Fibroblast of skin of left biceps (primary cell): ENCODE results near the gene TMPRSS9.
A peak's percentile ranks its signal among the peaks of the same experiment; 100 is the strongest.

Experiments used
- DNase-seq, 2 experiments: peaks; one replicate each; pipeline ENCODE4 v3.0.0-alpha.2; 2013; ENCODE audit warnings: low read depth in 2 of 2

TMPRSS9 gene

DNA sequence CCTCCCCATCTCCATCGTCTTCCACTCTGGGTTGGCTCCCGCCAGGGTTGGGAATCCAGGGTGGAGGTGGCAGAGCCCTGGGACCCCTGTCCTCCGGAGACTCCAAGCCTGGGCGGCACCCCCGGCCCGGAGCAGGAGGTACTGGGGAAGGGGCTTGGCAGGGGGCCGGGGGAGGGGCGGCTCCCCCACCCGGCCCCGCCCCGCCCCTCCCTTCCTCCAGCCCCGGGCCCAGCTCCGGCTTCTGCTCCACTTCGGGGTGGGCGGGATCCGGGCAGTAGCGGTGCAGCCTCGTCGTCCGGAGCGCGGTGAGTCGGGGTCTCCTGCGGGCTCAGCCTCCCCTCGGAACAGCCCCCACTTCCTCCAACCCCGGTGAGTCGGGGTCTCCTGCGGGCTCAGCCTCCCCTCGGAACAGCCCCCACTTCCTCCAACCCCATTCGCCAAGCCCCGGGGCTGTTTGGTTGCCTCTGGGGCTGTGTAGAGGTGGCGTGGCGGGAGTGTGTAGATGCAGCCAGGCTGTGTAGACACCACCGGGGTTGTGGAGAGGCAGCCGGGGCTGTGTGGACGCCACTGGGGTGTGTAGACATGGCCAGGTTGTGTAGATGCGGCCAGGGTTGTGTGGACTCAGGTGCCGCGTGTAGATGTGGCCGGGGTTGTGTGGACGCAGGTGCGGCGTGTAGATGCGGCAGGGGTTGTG is at the start of gene TMPRSS9:
TMPRSS9 (plus strand) TSS at position 274 of the 694 bp plus-strand sequence. CDS start 29,521 bp downstream, outside the sequence.
- no peak for DNase-seq

GRCh38 chr19:2311093-2311492 is 49.0 kb upstream of the TMPRSS9 start:
- DNase-seq, result no peak

DNA sequence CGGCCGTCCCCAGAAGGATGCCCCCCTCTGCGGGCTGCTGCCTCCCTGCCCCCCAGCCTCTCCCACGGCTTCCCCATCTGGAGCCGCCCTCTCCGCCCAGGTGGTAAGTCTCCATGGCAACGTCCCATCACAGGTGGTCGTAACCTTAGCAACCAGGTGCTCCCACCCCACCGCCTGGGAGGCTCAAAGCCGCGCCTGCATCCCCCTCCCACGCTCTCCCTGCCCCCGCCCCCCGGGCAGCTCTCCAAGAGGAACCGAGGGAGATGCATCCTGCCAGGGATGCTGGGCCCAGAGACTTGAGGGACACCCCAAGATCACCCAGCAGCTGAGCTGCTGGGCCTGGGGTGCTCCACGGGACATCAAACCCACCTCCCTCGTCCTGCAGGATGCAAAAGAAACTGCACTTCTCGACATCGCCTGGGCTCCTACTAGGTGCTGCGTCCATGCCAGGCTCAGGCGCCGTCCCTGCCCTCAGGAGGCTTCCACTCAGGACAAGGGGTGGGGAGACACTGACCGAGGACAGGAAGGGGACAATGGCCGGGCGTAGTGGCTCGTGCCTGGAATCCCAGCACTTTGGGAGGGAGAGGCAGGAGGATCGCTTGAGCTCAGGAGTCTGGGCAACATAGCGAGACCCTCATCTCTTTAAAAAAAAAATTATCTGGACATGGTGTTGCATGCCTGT is 47.1 kb upstream of the TMPRSS9 start:
- no peak for DNase-seq

GRCh38 chr19:2315121-2315817 is 44.8 kb upstream of the TMPRSS9 start:
- no peak for DNase-seq

- DNase-seq, result peak in 1 of 2 experiments; percentile 6
Measured at GRCh38 chr19:2315818-2316353, 44.2 kb upstream of the TMPRSS9 start.

DNA sequence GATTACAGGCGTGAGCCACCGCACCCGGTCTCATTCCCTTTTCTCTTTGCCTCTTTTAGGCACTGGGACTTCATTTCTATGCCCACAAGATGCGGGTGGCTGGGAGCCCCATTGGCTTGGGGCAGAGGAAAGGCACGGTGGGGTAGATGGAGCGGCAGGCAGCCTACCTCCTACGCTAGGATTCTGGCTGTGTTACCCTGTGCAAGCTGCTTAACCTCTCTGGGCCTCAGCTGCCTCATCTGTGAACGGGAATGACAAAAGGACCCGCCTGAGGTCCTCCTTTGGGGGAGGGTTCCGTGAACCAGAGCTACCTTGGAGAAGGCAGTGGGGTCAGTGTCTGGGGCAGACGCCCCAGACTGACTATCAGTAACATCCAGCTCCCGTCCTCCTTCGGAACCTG is 42.8 kb upstream of the TMPRSS9 start:
- no peak for DNase-seq

DNA sequence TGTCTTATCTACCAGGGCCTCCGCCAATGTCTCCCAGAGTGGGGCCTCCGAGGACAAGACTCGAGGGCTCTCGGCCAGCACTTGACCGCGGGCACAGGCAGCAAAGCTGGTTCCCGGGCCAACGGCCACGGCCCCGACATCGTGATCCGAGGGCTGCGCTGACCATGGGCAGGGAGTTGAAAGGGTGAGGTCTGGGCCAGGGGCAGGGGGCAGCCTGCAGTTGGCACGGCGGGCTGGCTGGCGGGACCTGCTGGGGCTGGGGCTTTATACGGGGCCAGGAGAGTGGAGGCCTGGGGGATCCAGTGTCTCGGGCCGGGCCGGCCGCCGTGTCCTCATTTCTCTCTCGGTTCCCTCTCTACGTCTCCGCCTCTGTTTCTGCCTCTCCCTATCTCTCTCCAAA is 42.3 kb upstream of the TMPRSS9 start:
- DNase-seq, result no peak

- DNase-seq, result no peak
Measured at GRCh38 chr19:2318923-2319322, 41.1 kb upstream of the TMPRSS9 start.

DNA sequence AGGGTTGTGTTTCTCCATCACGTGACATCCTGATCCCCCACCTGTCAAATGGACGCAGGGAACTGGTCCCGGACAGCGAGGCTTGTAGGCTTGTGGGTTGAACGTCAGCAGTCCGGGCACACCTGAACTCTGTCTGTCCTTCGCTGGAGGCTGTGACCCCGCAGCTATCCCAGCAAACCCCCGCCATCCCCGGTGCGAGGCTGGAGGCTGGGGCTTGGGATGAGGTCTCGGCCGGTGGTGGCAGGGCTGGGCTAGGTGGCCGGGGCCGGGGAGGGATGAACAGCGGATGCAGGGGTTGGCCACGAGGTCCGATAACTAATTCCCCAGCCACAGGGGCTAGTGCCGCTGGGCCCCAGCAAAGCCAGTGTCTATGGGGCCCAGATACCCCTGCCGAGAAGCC is 40.5 kb upstream of the TMPRSS9 start:
- DNase-seq, result no peak

GRCh38 chr19:2320049-2320448 is 40.0 kb upstream of the TMPRSS9 start:
- DNase-seq, result no peak

GRCh38 chr19:2320939-2321338 is 39.1 kb upstream of the TMPRSS9 start:
- no peak for DNase-seq

- DNase-seq, result no peak
Measured at GRCh38 chr19:2321565-2322283, 38.3 kb upstream of the TMPRSS9 start.

DNA sequence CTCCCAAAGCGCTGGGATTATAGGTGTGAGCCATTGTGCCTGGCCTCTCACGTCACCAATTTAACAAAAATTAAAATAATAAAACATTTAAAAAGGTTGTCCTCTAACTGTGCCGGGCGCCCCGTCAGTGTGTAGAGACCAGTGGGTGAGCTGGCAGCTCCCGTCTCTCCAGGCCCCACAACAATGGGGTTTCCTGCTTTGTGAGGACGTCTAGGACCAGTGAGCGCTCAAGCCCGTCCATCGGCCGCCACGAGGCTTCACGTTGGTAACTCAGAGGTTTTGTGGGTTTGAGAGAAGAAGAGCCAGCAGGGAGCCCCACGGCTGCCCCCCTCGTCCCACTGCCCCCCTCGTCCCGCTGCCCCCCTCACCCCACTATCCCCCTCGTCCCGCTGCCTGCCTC is 36.4 kb upstream of the TMPRSS9 start:
- no peak for DNase-seq

DNA sequence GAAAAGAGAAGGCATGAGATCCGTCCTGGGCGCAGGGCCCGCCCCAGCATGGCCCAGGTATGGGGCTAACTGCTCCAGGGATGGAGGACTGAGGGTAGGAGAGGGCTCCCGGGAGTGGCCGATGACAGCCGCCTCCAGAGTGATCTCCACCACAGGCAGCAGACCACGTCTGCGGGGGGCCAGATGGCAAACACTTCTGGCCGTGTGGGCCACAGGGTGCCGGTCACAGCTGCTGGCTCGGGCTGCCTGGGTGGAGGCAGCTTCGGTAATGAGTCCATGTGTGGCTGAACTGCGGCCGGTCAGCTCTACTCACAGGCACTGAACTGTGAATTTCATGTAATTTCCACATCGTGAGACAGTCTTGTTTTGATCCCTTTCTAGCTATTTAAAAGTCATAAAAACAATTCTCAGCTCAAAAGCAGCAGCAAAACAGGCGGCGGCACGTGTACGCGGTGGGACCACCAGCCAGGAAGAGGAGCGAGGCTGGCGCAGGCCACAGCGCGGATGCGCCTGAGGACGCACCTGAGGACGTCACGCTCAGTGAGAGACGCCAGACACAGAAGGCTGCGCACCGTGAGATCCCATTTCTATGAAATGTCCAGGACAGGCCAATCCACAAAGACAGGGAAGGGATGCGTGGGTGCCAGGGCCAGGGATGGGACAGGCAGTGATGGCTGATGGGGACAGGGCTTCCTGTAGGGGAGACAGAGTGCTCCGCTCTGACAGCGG is 35.7 kb upstream of the TMPRSS9 start:
- no peak for DNase-seq

DNA sequence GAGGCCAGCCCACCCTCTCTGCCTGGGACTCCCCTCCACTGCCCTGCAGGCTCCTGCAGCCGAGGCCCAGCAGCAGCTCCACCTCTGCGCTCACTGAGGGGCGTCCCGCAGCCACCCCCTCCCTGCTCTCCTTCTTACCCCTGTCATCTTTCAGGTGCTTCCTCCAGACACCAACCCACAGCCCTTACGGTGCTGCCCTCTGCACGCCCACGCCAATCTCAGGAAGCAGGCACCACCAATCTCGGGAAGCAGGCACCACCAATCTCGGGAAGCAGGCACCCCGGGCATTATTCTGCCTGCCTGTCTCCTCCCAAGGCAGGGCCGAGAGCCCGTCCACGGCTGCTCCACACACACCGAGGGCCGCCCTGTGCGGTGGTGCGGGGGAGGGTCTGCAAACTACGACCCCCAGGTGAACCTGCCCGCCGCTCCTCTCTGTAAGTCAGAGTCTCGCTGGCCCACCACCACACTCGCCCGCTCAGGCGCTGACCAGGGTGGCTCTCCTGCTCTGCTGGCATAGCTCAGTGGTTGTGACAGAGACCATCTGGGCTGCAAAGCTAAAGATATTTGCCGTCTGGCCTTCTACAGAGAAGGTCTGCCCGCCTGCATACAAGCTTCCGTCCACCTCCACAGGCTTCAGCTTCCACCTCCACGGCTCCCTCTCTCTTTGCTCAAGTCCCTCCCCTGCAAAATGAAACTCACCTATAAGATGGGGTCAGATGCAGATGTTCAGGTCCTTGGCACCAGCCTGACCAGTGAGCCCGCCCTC is 34.6 kb upstream of the TMPRSS9 start:
- no peak for DNase-seq

GRCh38 chr19:2326699-2327360 is 33.2 kb upstream of the TMPRSS9 start:
- no peak for DNase-seq

GRCh38 chr19:2327773-2328400 is 32.2 kb upstream of the TMPRSS9 start:
- peak; percentile 39 to 46 for DNase-seq

GRCh38 chr19:2328401-2329148 is 31.5 kb upstream of the TMPRSS9 start, which contains the start of the genes LSM7 and SPPL2B:
LSM7 (minus strand) TSS chr19:2328586; CDS start chr19:2328566, 20 bp downstream.
SPPL2B (plus strand) TSS chr19:2328684; CDS start chr19:2328710, 26 bp downstream.
- DNase-seq, result peak; percentile 69 to 72

- DNase-seq, result no peak
Measured at GRCh38 chr19:2329149-2329478, 31.0 kb upstream of the TMPRSS9 start.
